BE2C (cell line): ENCODE results near the gene AGAP1.

Source experiments
- DNase-seq: peaks from one replicate; pipeline ENCODE4 v3.0.0-alpha.2; 2020
- H3K27me3 ChIP-seq: fragments of 250-450 bp; sonication (Bioruptor Pico); 2 replicates; pipeline ENCODE4 v1.5.1; 2020; ENCODE audit warnings: mild to moderate bottlenecking
- H3K36me3 ChIP-seq: fragments of 250-450 bp; sonication (Bioruptor Pico); 2 replicates; pipeline ENCODE4 v1.5.1; 2020; ENCODE audit warnings: mild to moderate bottlenecking
- H3K4me1 ChIP-seq: fragments of 250-450 bp; sonication (Bioruptor Pico); 2 replicates; pipeline ENCODE4 v1.5.1; 2020
- H3K4me3 ChIP-seq: 2 replicates; pipeline ENCODE4 v1.5.1; 2011; ENCODE audit warnings: low read depth, low read length
- H3K9me3 ChIP-seq: fragments of 250-450 bp; sonication (Bioruptor Pico); 2 replicates; pipeline ENCODE4 v1.5.1; 2020
- TF ChIP-seq, protein P1 (sequence below): IDR thresholded peaks from 2 replicates; pipeline ENCODE4 v1.5.1; 2012; ENCODE audit warnings: mild to moderate bottlenecking, low read depth, low read length

The AGAP1 gene

GRCh38 chr2:235513984-235514626, 20.3 kb downstream of the AGAP1 start:
- no peaks in the 10 kb centered on the region for H3K4me1 ChIP-seq
- TF ChIP-seq, protein P1, sequence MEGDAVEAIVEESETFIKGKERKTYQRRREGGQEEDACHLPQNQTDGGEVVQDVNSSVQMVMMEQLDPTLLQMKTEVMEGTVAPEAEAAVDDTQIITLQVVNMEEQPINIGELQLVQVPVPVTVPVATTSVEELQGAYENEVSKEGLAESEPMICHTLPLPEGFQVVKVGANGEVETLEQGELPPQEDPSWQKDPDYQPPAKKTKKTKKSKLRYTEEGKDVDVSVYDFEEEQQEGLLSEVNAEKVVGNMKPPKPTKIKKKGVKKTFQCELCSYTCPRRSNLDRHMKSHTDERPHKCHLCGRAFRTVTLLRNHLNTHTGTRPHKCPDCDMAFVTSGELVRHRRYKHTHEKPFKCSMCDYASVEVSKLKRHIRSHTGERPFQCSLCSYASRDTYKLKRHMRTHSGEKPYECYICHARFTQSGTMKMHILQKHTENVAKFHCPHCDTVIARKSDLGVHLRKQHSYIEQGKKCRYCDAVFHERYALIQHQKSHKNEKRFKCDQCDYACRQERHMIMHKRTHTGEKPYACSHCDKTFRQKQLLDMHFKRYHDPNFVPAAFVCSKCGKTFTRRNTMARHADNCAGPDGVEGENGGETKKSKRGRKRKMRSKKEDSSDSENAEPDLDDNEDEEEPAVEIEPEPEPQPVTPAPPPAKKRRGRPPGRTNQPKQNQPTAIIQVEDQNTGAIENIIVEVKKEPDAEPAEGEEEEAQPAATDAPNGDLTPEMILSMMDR: no peak
- H3K36me3 ChIP-seq: no peaks in the 10 kb centered on the region
- H3K9me3 ChIP-seq: no peaks in the 10 kb centered on the region; the same call in 1 of the 2 replicates
- H3K27me3 ChIP-seq: no peaks in the 10 kb centered on the region
- no peak overlapping the region for H3K4me3 ChIP-seq
- no peak for DNase-seq

GRCh38 chr2:235514627-235515363, 21.0 kb downstream of the AGAP1 start:
- Histone ChIP-seq H3K36me3 (no peaks in the 10 kb centered on the region), H3K27me3 (no peaks in the 10 kb centered on the region), H3K4me3 (no peak overlapping the region), H3K4me1 (no peaks in the 10 kb centered on the region), H3K9me3 (no peaks in the 10 kb centered on the region; the same call in 1 of the 2 replicates)
- TF ChIP-seq, protein P1: peak; percentile 20; the same call in 1 of the 2 replicates
- DNase-seq: no peak

- no peak overlapping the region for H3K4me3 ChIP-seq
- TF ChIP-seq, protein P1: no peak
- no peaks in the 10 kb centered on the region for H3K27me3 ChIP-seq
- no peak for DNase-seq
- H3K4me1 ChIP-seq: no peaks in the 10 kb centered on the region
- no peaks in the 10 kb centered on the region for H3K36me3 ChIP-seq
- H3K9me3 ChIP-seq: no peaks in the 10 kb centered on the region; the same call in 1 of the 2 replicates
Measured at GRCh38 chr2:235515364-235515742, 21.5 kb downstream of the AGAP1 start.

- no peak for DNase-seq
- Histone ChIP-seq H3K27me3 (no peaks in the 10 kb centered on the region), H3K4me1 (no peaks in the 10 kb centered on the region), H3K9me3 (no peaks in the 10 kb centered on the region), H3K4me3 (no peak overlapping the region), H3K36me3 (no peaks in the 10 kb centered on the region)
- TF ChIP-seq, protein P1: no peak
Measured at GRCh38 chr2:235515821-235516220, 22.0 kb downstream of the AGAP1 start.

DNA sequence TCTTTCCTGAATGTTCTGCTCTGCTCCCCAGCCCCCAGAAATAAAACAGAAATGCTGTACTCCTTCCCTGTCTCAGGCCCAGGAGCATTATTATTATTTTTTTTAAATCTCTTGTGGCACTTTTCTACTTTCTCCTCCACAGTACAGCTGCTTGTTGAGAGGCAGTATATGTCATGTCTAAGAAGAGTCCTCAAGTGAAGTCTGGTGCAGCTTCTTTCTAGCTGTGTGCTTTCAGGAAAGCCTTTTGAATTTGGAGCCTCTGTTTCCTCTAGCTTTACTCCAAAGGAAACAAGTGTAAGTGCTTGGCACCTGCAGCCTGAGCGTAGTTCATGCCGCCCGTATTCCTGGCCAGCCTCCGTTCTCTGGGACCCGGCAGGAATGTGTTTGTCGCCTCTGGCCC, 22.4 kb downstream of the AGAP1 start:
- Histone ChIP-seq H3K4me1 (no peaks in the 10 kb centered on the region), H3K36me3 (no peaks in the 10 kb centered on the region), H3K9me3 (no peaks in the 10 kb centered on the region), H3K27me3 (no peaks in the 10 kb centered on the region), H3K4me3 (no peak overlapping the region)
- no peak for DNase-seq
- TF ChIP-seq, protein P1: no peak
